GM12801 (cell line): Measurements from ENCODE around the gene USP5.

Experiments
- TF ChIP-seq, protein P1 (sequence below): IDR thresholded peaks from one replicate; pipeline ENCODE4 v1.5.1; 2011; ENCODE audit warnings: control low read depth; ENCODE audit not compliant: insufficient read length; ENCODE audit errors: extremely low read depth

USP5 gene

DNA sequence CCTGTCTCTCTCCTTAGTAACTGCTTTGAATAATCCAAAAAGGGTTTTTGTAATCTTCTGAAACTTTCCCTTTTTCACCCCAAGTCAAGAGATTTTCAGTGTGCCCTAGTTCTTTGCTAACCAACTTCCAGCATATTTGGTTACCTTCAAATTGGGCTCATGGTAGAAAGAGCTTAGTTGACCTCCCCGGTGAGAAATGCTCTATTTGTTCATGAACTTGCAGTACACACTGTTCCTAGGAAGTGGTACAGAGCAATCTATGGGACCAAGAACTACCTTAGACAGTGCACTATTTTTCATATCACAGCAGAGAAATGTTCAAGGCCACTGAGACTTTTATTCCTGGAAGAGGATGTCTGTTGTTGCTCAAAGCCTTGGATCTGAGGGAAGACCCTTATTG lies 1.7 kb downstream of the USP5 start:
- TF ChIP-seq, protein P1, sequence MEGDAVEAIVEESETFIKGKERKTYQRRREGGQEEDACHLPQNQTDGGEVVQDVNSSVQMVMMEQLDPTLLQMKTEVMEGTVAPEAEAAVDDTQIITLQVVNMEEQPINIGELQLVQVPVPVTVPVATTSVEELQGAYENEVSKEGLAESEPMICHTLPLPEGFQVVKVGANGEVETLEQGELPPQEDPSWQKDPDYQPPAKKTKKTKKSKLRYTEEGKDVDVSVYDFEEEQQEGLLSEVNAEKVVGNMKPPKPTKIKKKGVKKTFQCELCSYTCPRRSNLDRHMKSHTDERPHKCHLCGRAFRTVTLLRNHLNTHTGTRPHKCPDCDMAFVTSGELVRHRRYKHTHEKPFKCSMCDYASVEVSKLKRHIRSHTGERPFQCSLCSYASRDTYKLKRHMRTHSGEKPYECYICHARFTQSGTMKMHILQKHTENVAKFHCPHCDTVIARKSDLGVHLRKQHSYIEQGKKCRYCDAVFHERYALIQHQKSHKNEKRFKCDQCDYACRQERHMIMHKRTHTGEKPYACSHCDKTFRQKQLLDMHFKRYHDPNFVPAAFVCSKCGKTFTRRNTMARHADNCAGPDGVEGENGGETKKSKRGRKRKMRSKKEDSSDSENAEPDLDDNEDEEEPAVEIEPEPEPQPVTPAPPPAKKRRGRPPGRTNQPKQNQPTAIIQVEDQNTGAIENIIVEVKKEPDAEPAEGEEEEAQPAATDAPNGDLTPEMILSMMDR: no peak

DNA sequence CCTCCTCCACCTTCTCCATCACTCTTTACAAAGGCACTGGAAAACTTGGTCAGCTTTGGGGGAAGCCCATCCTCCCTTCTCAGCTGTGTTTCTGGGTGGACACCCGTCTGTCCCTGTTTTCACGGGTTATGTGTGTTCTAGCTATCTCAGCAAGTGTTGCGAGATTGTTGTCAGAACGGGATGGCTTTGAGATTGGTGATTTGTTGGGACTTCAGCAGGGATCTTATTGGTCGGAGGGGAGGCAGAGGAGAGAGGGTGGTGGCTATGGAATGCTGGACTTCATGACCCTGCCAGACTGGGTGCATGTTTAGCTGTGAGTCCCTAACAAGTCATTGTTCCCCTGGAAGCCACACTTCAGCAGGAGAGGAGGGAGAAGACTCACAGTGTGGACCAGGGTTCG lies 2.1 kb downstream of the USP5 start:
- TF ChIP-seq, protein P1: no peak

GRCh38 chr12:6855322-6855721 lies 3.4 kb downstream of the USP5 start:
- TF ChIP-seq, protein P1: no peak

GRCh38 chr12:6858799-6859198 lies 6.8 kb downstream of the USP5 start:
- TF ChIP-seq, protein P1: no peak

DNA sequence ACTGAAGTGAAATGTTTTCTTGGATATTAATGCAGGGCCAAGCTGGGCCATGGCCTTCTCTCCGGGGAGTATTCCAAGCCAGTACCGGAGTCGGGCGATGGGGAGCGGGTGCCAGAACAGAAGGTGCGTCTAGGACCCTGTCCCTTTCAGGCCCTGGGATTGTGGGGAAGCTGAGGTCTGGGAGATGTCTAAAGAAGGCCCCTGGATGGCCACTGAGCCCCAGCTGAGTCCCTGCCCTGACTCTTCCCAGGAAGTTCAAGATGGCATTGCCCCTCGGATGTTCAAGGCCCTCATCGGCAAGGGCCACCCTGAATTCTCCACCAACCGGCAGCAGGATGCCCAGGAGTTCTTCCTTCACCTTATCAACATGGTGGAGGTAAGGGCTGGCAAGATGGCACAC lies 8.2 kb downstream of the USP5 start:
- TF ChIP-seq, protein P1: no peak

DNA sequence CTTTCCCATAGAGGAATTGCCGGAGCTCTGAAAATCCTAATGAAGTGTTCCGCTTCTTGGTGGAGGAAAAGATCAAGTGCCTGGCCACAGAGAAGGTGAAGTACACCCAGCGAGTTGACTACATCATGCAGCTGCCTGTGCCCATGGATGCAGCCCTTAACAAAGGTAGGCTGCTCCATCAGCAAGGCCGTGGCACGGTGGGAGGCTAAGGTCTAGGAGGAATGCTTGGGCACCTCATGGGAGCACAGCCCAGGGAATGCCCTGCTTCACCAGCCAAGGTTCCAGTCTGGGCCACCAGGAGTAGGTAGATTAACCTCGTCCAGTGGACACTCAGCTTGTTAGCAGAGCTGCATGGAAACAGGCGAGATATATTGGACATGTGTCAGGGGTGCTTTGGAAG lies 9.0 kb downstream of the USP5 start:
- TF ChIP-seq, protein P1: no peak

- TF ChIP-seq, protein P1: no peak
Observed at GRCh38 chr12:6861391-6861790, 9.4 kb downstream of the USP5 start.

- TF ChIP-seq, protein P1: no peak
Observed at GRCh38 chr12:6863033-6863432, 11.1 kb downstream of the USP5 start.
